KOPT-K1 (cell line): ENCODE results near the gene DNAJC6.

Experiments
- H3K27ac ChIP-seq: fragments of 200-600 bp; sonication (generic); 2 replicates; pipeline ENCODE4 v1.5.1; 2016; ENCODE audit warnings: antibody characterized with exemption, mild to moderate bottlenecking, low read depth, low read length; ENCODE audit not compliant: poor library complexity, severe bottlenecking
- H3K36me3 ChIP-seq: fragments of 200-600 bp; sonication (generic); 2 replicates; pipeline ENCODE4 v1.5.1; 2017; ENCODE audit warnings: antibody characterized with exemption, mild to moderate bottlenecking, low read length, moderate library complexity; ENCODE audit not compliant: insufficient read depth
- H3K9me3 ChIP-seq: fragments of 200-600 bp; sonication (generic); 2 replicates; pipeline ENCODE4 v1.5.1; 2017; ENCODE audit warnings: antibody characterized with exemption, low read length, mild to moderate bottlenecking; ENCODE audit not compliant: insufficient read depth, poor library complexity, severe bottlenecking

DNAJC6 gene

DNA sequence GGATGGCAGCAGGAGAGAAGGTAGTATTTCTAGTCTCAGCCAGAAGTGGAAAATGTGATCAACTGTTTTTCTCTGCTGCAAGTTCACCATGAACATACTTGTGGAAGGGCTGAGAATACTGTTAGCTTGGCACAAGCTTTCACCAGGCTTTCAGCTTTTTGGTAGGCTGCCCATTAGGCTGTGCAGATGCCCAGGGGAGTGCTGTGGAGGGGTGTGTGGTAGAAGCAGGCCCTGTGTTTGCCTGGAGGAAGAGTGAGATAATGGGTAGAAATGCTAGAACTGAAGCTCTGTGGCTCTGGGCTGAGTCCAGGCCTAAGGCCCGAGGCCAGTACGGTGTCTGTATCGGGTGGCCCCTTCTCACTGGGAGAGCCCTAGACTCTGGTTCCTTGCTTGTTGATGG lies 9.8 kb downstream of the DNAJC6 start:
- no peaks in the 10 kb centered on the region for H3K9me3 ChIP-seq
- H3K27ac ChIP-seq = no peak overlapping the region
- no peaks in the 10 kb centered on the region for H3K36me3 ChIP-seq

DNA sequence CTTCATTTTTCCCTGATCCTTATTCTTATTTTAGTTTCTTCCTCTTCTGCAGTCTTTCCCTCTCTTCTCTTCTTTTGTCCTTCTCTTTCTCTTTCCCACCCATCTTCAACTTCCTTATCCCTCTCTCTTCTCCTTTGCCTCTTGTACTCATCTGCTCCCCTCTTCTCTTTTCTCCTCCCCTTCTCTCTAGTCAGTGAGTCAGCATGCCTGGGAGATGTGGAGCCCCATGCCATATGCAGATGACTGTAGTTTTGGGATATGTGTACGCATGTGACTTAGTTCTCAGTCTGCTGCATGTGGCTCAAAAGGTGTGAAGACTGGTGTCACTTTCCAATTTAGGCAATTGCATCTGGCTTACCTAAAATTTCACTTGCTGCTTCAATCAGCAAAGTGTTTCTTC lies 10.4 kb downstream of the DNAJC6 start:
- no peaks in the 10 kb centered on the region for H3K36me3 ChIP-seq
- H3K27ac ChIP-seq = no peak overlapping the region
- no peaks in the 10 kb centered on the region for H3K9me3 ChIP-seq

DNA sequence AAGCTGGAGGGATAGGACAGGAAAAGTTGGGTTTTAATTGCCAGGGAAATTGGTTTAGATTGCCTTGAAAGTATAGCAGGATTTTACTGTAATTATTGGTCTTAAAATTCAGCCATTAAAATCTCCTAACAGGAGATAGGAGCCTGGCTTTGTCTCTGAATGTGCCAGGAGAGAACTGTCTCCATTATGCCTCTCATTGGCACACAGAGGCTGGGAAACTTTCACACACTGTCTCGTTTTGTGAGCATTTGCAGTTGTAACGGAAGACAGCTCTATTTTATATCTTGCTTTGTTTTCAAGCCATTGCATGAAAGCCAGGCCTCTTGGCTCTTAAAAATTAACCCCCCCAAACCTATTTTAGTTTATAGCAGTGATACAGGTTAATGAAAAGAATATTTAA lies 12.5 kb downstream of the DNAJC6 start:
- H3K27ac ChIP-seq = no peak overlapping the region
- H3K36me3 ChIP-seq = no peaks in the 10 kb centered on the region
- no peaks in the 10 kb centered on the region for H3K9me3 ChIP-seq

DNA sequence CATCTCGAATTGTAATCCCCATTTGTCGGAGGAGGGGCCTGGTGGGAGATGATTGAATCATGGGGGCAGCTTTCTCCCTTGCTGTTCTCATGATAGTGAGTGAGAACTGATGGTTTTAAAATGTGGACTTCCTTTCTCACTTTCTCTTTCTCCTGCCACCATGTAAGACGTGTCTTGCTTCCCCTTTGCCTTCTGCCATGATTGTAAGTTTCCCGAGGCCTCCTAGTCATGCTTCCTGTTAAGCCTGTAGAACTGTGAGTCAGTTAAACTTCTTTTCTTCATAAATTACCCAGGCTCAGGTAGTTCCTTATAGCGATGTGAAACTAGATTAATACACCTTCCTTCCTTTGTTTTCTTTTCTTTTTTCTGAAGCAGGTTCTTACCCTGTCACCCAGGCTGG lies 13.9 kb downstream of the DNAJC6 start:
- Histone ChIP-seq H3K36me3 (no peaks in the 10 kb centered on the region), H3K9me3 (no peaks in the 10 kb centered on the region), H3K27ac (no peak overlapping the region)

DNA sequence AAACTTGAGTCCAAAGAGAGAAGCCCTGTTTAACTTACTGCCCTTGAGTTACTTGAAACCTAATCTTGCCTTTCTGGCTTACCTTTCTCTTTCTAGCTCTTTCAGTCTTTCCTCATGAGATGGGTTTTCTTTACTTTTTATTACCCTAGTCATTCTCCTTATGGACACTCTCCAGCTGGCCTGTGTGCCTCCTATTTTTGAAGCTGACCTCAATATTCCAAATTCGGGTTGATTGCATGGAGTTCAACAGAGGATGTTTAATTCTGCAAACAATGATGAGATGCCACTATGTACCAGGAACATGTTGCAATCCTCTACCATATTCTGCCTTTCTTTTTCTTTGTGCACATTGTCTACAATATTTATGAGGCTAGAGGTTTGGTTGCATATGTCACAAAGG lies 20.7 kb downstream of the DNAJC6 start:
- H3K9me3 ChIP-seq = no peaks in the 10 kb centered on the region
- no peak overlapping the region for H3K27ac ChIP-seq
- H3K36me3 ChIP-seq = no peaks in the 10 kb centered on the region

DNA sequence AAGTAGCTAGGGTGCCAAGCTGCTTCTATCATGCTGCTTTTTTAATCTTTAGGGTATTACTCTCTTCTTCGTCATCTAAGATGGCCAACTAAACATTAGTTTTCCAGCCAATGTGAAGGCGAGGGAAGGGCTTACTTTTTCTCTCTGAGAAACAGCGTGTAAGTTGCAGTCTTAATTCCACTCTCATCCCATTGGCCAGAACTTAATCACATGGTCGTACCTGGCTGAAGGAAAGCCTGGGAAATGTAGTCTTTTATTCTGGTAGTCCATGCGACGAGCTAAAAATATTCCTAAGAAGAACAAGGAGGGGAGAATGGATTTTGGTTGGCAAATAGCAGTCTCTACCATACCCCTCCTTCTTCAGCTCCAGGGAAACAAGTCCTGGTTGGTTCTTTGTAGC lies 21.5 kb downstream of the DNAJC6 start:
- Histone ChIP-seq H3K27ac (no peak overlapping the region), H3K9me3 (no peaks in the 10 kb centered on the region), H3K36me3 (no peaks in the 10 kb centered on the region)

DNA sequence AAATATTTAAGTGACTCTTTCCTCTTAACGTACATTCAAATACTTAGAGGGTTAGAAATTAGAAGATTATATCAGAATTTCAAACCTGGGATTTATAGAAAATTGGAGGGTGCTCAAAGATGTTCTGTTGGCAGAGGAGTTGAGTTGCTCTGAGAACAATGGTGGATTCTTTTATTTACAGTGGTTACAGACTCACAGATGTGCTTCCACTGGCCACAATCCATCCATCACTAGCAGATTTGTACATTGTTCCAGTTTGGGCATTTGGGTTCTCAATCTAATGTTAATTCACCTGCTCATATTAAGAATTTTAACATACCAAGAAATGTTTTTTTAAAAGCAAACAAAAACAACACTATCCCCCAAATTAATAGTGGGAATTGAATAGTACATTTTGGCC lies 23.5 kb downstream of the DNAJC6 start:
- Histone ChIP-seq H3K9me3 (no peaks in the 10 kb centered on the region), H3K27ac (no peak overlapping the region), H3K36me3 (no peaks in the 10 kb centered on the region)

DNA sequence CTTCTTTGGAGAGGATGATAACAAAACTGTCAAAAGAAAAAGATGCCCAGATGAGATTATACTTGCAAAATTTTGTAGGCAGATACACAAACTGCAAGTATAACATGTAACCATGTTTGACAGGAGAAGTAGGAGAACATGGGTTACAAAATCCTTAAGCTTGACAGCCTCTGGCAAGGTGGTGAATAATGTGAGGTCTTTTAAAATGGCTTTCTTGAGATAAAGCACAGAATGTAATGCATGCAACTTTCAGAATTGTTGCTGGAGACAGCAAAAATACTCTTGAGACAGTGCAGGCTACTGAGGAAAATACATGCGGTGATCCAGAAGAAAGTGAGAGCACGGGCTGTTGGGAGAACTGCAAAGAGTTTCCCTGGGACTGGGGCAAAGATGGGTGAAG lies 24.7 kb downstream of the DNAJC6 start:
- H3K9me3 ChIP-seq = no peaks in the 10 kb centered on the region
- H3K36me3 ChIP-seq = no peaks in the 10 kb centered on the region
- H3K27ac ChIP-seq = no peak overlapping the region

DNA sequence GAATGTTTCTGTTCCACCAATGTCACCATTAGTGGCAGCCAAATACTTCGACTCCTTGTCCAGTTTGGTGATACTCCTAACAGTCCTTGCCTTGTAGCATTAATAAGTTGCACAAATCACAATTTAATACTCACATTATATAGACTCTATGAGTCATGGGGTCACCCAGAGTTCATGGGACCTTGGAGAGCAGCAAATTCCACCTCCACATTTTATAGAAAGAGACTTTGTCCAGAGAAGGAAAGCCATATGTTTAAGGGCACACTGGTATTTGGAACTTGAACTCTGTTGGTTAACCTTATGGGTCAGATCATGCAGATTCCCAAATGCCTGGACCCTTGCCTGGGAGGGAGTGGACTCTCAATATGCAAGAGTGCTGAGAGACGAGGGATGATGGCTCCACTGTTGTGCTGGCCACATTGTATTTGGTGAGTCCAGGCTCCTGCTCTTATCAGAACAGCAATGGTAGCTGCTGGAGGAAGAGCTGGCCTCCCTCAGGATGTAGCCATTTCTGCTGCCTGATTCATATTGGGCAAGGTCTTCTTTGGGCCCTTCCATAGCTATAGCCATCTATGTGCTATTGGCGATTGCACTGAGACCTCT lies 30.6 kb downstream of the DNAJC6 start:
- Histone ChIP-seq H3K27ac (no peak overlapping the region), H3K9me3 (no peaks in the 10 kb centered on the region), H3K36me3 (no peaks in the 10 kb centered on the region)

DNA sequence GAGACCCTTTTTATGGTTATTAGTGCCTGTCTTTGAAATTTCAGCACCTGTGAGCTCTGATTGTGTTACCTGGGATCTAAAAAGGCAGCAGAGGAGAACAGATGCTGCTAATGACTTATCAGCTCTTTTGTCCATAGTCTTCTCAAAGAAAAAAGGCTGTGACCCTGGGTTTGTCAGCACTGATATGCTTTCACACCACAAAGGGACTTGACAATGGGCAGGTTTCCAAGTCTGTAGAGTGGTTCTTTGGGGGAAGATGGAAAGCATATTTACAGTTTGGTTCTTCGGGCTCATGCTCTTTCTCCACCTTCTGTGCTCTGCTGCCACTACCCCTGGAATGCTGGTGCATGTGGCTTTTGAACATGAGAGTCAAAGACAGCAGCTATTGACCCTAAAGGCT lies 32.0 kb downstream of the DNAJC6 start:
- Histone ChIP-seq H3K27ac (no peak overlapping the region), H3K9me3 (no peaks in the 10 kb centered on the region), H3K36me3 (no peaks in the 10 kb centered on the region)

DNA sequence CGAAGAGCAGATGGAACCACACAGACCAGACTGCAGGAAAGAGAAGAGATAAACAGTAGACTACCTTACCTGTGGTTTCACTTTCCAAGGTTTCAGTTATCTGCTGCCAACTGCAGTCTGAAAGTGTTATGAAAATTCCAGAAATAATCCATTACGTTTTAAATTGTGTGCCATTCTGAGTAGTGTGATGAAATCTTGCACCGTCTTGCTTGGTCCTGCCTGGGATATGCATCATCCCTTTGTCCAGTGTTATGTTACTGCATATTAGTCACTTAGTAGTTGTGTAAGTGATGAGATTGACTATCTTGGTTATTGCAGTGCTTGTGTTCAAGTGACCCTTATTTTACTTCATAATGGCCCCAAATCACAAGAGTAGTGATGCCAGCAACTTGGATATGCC lies 33.9 kb downstream of the DNAJC6 start:
- H3K27ac ChIP-seq = no peak overlapping the region
- no peaks in the 10 kb centered on the region for H3K36me3 ChIP-seq

DNA sequence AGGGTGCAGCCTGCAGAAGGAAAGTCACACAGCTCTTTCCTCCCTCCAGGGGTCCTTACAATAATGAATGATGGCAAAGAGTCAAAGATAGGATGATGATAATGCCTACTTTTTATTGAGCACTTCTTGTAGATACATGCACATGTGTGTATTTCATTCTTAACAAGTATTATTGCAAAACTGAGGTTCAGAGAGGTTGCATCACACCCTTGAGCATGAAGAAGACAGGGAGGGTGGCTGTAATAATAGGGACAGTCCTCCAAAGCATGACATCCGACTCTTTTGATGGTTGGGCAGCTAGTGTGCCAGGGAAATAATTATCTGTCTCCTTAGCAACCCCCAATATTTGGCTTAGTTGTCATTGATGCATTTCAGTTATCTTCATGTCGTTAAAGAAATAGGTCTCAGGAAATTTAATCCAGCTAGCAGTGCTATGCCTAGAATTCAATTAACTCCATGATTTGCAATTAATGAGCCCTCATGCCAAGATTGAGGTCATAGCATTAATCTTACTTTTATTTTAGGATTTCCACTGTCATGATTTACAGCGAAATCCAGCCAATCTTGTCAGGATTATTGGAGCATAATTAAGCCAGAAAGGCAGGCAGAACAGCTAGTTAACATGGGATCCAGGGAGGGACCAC lies 35.0 kb downstream of the DNAJC6 start:
- Histone ChIP-seq H3K27ac (no peak overlapping the region), H3K9me3 (no peaks in the 10 kb centered on the region), H3K36me3 (no peaks in the 10 kb centered on the region)

More for the DNA sequence above, 33.9 kb downstream of the DNAJC6 start:
- H3K9me3 ChIP-seq = no peaks in the 10 kb centered on the region

DNA sequence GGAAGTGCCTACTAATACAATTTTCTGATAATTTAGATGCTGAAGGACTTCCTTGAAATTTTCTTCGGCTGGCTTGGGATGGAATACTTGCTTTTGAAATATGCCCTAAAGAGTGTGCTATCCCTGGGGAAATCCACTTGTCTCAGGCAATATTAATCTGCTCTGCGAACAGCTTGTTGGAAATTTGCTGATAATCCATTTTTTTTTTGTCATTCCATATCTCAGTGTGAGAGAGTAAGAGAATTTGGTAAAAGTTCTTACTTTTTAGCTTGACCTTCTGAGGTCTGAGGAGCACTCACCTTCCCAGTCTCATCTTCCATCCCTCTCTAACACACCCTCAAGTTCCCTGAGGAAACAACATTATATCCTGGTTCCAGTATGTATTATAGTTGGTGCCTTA lies 36.8 kb downstream of the DNAJC6 start:
- no peaks in the 10 kb centered on the region for H3K36me3 ChIP-seq
- H3K9me3 ChIP-seq = no peaks in the 10 kb centered on the region
- H3K27ac ChIP-seq = no peak overlapping the region

DNA sequence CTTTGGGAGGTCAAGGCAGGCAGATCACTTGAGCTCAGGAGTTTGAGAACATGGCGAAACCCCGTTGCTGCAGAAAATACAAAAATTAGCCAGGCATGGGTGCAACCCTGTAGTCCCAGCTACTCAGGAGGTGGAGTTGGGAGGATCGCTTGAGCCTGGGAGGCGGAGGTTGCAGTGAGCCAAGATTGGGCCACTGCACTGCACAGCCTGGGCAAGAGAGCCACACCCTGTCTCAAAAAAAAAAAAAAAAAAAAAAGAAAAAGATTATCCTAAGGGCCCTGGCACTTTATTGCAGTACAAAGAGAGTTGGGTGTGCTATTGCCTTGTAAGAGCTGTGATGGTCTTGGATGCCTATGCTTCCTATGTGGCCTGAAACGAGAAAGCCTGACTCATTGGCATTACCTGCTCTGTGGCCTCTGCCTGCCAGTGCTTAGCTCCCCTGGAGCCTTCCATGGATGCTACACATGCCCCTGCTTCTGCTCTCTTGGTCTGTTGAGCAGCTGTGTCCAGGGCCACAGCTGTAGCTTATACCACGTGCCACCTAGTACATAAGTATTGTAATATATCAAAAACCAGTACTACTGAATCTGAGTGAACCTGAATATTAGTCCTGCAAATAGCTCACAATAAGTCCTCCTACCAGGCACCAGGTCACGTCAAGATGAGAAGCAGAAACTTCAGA lies 45.8 kb downstream of the DNAJC6 start:
- Histone ChIP-seq H3K36me3 (no peaks in the 10 kb centered on the region), H3K27ac (no peak overlapping the region), H3K9me3 (no peaks in the 10 kb centered on the region)

DNA sequence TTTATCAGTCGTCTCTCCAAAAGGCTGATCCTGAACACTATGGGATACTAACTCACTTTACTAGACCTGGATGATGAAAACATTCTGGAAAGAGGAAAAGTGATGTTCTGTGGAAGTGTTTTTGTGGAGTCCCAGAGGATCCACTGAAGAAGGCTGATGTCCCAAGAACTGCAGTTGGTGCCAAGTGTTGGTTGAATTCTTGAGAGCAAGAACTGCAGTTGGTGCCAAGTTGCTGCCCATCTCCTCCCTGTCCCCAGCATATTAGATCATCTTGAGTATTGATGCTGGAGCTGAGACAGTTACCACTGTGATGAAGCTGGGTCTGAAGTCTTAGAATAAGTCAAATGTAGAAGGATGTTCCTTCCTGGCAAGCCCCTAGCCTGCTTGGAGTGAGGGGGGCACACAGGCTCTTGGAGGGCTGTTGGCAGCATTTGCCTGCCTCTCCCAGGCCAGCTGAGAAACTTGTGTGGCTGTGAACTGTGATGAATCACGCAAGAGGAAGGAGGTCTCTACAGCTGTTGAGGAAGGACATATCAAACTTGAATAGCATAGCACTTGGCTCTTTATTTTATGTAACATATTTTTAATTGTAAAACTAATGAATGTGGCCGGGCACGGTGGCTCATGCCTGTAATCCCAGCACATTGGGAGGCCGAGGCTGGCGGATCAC lies 48.1 kb downstream of the DNAJC6 start:
- no peak overlapping the region for H3K27ac ChIP-seq
- no peaks in the 10 kb centered on the region for H3K9me3 ChIP-seq
- no peaks in the 10 kb centered on the region for H3K36me3 ChIP-seq
